ENCODE results near the gene EBF4.

EBF4 gene

GRCh38 chr20:2809690-2810089, 117.1 kb downstream of the EBF4 start:
- DNase-seq (ENCODE audit: low read depth in 1 of 2, low spot score in 1 of 2): no peak
